HG02981 (cell line): ENCODE data around the gene PIERCE2.
"Not testable (repeated sequence)": the region's sequence is repeated elsewhere in the genome, so short reads cannot be mapped to it uniquely, and the experiment has no call there.

ENCODE experiments used
- ATAC-seq: cut with Tn5 transposase; IDR thresholded peaks from one replicate; pipeline ENCODE4 v1.9.1; 2021; ENCODE audit warnings: mild to moderate bottlenecking, moderate library complexity; ENCODE audit not compliant: unreplicated experiment

The PIERCE2 gene, protein sequence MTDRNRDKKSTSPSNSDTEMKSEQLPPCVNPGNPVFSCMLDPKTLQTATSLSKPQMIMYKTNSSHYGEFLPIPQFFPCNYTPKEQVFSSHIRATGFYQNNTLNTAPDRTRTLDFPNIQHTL

GRCh38 chr15:55408012-55408928 lies at the start of gene PIERCE2, which contains the start of gene CCPG1:
PIERCE2 (plus strand) TSS chr15:55408495; CDS start chr15:55408769, 274 bp downstream.
CCPG1 (minus strand) TSS chr15:55408359; CDS start chr15:55389424, 18,935 bp downstream.
- ATAC-seq: peak; percentile 91

DNA sequence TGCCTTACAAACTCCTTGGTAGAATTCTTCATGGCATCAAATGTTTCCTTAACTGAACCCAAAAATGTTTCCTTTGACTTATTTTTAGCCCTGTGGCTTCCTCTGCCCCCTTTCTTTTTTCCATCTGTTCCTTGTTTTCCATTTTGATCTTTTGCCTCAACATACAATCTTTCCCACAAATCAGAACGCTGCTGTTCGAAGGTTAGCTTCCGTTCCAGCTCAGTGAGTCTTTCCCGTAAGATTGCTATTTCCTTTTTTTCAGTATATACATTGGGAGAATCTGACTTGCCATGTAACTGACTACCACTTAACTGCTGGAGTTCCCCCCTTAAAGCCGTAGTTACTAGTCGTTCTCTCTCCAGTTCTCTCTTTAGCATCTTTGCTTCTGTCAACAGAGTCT lies 48.0 kb upstream of the PIERCE2 start:
- no peak for ATAC-seq

DNA sequence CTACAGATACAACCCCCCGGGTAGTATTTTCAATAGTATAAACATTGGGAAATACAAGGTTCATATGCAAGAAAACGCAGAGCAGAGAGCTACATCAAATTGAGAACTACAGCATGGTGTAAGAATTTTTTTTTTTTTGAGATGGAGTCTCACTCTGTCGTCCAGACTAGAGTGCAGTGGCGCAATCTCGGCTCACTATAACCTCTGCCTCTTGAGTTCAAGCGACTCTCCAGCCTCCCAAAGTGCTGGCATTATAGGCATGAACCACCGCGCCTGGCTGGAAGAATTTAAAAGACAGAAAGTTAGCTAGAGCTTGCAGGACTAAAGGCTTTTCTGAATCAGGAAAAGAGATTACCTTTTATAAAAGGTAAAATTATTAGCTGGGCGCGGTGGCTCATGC lies 47.2 kb upstream of the PIERCE2 start:
- ATAC-seq: no peak

DNA sequence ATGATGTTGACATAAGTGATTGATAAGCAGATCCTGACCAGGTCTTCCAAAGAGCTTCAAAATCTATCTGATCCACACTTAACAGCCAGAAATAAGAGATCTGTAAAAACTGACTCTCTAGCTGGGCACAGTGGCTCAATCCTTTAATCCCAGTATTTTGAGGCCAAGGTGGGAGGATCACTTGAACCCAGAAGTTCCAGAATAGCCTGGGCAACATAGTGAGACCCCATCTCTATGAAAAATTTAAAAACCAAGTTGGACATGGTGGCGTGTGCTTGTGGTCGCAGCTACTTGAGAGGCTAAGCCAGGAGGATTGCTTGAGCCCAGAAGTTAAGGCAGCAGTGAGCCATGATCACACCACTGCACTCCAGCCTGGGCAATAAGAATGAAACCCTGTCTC lies 45.7 kb upstream of the PIERCE2 start:
- no peak for ATAC-seq

GRCh38 chr15:55366981-55367380 lies 41.3 kb upstream of the PIERCE2 start:
- no peak for ATAC-seq

- no peak for ATAC-seq
Observed at GRCh38 chr15:55372701-55373440, 35.4 kb upstream of the PIERCE2 start.

DNA sequence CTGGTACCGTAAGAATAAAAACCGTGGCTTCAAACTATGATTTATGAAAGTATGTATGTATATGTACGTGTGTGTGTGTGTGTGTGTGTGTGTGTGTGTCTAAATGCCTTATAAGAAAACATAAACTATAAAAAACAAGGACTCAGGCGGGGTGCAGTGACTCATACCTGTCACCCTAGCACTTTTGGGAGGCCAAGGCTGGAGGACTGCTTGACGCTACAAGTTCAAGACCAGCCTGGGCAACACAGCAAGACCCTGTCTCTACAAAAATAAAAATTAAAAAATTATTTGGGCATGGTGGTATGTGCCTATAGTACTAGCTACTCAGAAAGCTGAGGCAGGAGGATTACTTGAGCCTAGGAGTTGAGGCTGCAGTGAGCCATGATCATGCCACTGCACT lies 29.2 kb upstream of the PIERCE2 start:
- ATAC-seq: no peak

- ATAC-seq: no peak
Observed at GRCh38 chr15:55381595-55381994, 26.7 kb upstream of the PIERCE2 start.

DNA sequence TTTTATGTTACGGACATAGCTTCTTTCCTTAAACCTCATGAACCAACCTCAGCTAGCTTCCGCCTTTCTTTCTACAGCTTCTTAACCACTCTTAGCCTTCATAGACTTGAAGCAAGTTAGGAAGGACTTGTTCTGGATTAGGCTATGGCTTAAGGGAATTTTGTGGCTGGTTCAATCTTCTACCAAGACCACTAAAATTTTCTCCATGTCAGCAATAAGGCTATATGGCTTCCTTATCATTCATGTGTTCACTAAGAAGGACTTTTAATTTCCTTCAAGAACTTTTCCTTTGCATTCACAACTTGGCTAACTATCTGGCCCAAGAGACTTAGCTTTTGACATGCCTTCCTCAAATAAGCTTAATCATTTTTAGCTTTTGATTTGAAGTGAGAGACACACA lies 24.6 kb upstream of the PIERCE2 start:
- no peak for ATAC-seq

DNA sequence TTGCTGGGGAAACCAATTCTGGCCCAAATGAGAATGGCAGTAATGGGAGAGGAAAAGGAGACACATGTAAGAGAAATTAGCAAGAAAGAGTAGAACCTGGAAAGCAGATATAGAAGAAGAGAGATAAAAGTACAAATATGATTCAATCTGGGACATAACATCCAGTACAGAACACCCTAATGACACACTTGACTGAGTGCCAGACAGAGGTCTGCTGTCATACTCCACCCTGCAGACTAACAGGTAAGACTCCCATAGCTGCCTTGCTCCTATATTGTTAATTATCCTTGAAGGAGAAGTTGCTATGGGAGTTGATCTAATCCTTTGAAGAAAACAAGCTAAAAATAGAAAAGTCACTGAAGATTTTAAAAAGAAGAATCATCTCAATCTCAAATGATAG lies 21.3 kb upstream of the PIERCE2 start:
- ATAC-seq: no peak

GRCh38 chr15:55389264-55389607 lies 19.1 kb upstream of the PIERCE2 start:
- ATAC-seq: no peak

DNA sequence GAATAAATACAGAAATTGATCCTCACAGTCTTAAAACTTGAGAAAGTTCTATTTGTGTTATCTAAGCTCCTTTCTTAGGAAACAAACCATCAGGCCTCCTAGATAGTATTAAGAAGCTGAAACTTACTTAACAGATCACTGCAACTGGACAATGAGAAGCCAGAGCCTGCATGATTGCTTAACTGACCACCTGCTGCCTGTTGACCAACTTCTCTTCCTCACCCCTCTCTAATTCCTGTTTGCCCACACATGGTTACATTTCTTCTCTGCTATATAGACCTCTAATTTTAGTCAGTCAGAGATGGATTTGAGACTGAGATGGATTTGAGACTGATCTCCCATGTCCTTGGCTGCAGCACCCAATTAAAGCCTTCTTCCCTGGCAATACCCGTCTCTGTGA lies 13.6 kb upstream of the PIERCE2 start:
- no peak for ATAC-seq

DNA sequence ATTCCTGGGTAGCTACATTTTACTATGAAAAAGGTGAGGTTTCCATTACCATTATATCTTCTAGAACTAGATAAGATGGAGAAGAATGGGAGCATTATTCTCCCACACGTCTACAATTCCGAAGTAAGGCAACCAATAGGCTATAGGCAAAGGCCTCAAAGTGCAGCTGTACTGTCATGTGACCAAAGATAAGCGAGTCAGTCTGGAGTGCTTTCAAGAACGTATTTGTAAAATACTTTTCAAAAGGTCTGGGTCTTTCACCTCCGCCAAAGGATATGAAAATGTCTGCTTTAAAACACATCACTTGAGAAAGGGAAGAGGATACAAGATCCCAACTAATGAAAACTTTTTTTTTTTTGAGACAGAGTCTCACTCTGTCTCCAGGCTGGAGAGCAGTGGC lies 10.1 kb upstream of the PIERCE2 start:
- no peak for ATAC-seq

DNA sequence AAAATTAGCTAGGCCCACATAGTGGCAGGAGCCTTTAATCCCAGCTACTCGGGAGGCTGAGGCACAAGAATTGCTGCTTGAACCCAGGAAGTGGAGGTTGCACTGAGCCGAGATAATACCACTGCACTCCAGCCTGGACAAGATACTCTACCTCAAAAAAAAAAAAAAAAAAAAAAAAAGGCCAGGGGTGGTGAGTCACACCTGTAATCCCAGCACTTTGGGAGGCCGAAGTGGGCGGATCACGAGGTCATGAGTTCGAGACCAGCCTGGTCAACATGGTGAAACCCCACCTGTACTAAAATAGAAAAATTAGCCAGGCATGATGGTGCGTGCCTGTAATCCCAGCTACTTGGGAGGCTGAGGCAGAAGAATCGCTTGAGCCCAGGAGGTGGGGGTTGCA lies 8.2 kb upstream of the PIERCE2 start:
- not testable (repeated sequence) for ATAC-seq

GRCh38 chr15:55401786-55402246 lies 6.5 kb upstream of the PIERCE2 start:
- no peak for ATAC-seq

GRCh38 chr15:55402707-55403106 lies 5.6 kb upstream of the PIERCE2 start:
- ATAC-seq: peak; percentile 66

GRCh38 chr15:55403531-55403930 lies 4.8 kb upstream of the PIERCE2 start:
- no peak for ATAC-seq

GRCh38 chr15:55407498-55408011 lies 740 bp upstream of the PIERCE2 start:
- peak; percentile 17 for ATAC-seq

- not testable (repeated sequence) for ATAC-seq
Observed at GRCh38 chr15:55408976-55409375, 681 bp downstream of the PIERCE2 start.

GRCh38 chr15:55417678-55418077 lies 9.4 kb downstream of the PIERCE2 start:
- ATAC-seq: not testable (repeated sequence)

GRCh38 chr15:55420171-55420866 lies 12.0 kb downstream of the PIERCE2 start:
- no peak for ATAC-seq
